Breast epithelium (tissue), 4 donors: Measurements from ENCODE around the gene KRTAP10-9. TPM values are rescaled to one million over a fixed set of nuclear protein-coding genes. Genes with fewer than 3 reads are reported as not detected.
"Not testable (repeated sequence)": the region's sequence is repeated elsewhere in the genome, so short reads cannot be mapped to it uniquely, and the experiment has no call there.

ENCODE experiments used
- DNase-seq, 2 donors: peaks; one replicate each; pipeline ENCODE4 v3.0.0-alpha.2; 2019; ENCODE audit warnings: low spot score in 2 of 2
- H3K27ac ChIP-seq, 2 donors: fragments of 200-600 bp; sonication (generic) in 1 of 2; one replicate each; pipeline ENCODE4 v1.5.1; 2016 to 2019; ENCODE audit warnings: mild to moderate bottlenecking in 1 of 2
- H3K27me3 ChIP-seq, 2 donors: fragments of 200-600 bp; sonication (generic) in 1 of 2; one replicate each; pipeline versions ENCODE4 v1.5.1 to v1.6.0; 2017 to 2019; ENCODE audit warnings: control low read depth in 1 of 2, mild to moderate bottlenecking in 1 of 2
- H3K36me3 ChIP-seq: fragments of 200-600 bp; one replicate; pipeline ENCODE4 v1.5.1; 2019
- H3K4me1 ChIP-seq, 2 donors: fragments of 200-600 bp; sonication (generic); one replicate each; pipeline ENCODE4 v1.5.1; 2016 to 2019; ENCODE audit warnings: control low read depth in 1 of 2
- H3K4me3 ChIP-seq, 3 donors: fragments of 200-600 bp; sonication (generic); 1 replicate in 2 of 3; 2 replicates in 1 of 3; pipeline ENCODE4 v1.5.1; 2016 to 2019; ENCODE audit warnings: mild to moderate bottlenecking in 3 of 3, moderate library complexity in 2 of 3
- H3K9me3 ChIP-seq, 2 donors: fragments of 200-600 bp; sonication (generic) in 1 of 2; one replicate each; pipeline ENCODE4 v1.5.1; 2016 to 2019; ENCODE audit warnings: control low read depth in 1 of 2
- CTCF ChIP-seq, 3 donors: fragments of 450-650 bp; IDR thresholded peaks; one replicate each; pipeline ENCODE4 v1.5.1; 2016 to 2017; ENCODE audit warnings: antibody characterized with exemption in 3 of 3, mild to moderate bottlenecking in 3 of 3, moderate library complexity in 3 of 3
- POLR2A ChIP-seq: fragments of 450-650 bp; IDR thresholded peaks from one replicate; pipeline ENCODE4 v1.6.1; 2016; ENCODE audit warnings: antibody characterized with exemption, mild to moderate bottlenecking, moderate library complexity
- POLR2AphosphoS5 ChIP-seq, 3 donors: sonication (generic); formaldehyde crosslinking; IDR thresholded peaks; one replicate each; pipeline ENCODE4 v1.6.1; 2017; ENCODE audit warnings: antibody characterized with exemption in 3 of 3
- intact Hi-C: fragments of 100-400 bp; cut with DNase I; formaldehyde crosslinking; loops from one replicate; pipeline ENCODE4 v1.15.1; 2023; ENCODE audit warnings: low total_unique reads
- total RNA-seq, 3 donors: library from RNA; depleted of rRNA; stranded (reverse); fragments of >200 nt; gene quantifications; one replicate each; pipeline ENCODE4 v1.1.0, GENCODE V29; 2016

The KRTAP10-9 gene
- total RNA-seq, 3 donors from 2014 or later = not detected

GRCh38 chr21:44609193-44609592, 17.7 kb upstream of the KRTAP10-9 start:
- H3K4me1 ChIP-seq = no peaks in the 10 kb centered on the region
- H3K27me3 ChIP-seq = peaks cover 0 to 13% of the 10 kb centered on the region in 2 donors
- no peak for DNase-seq
- peaks cover 29 to 38% of the 10 kb centered on the region in 2 donors for H3K9me3 ChIP-seq
- H3K27ac ChIP-seq = no peak overlapping the region
- intact Hi-C loops = no loop called here
- H3K36me3 ChIP-seq = no peaks in the 10 kb centered on the region
- TF ChIP-seq CTCF (IDR thresholded peaks at IDR 0.05) (no peak), POLR2AphosphoS5 (IDR thresholded peaks at IDR 0.05) (no peak), POLR2A (no peak)
- no peak overlapping the region for H3K4me3 ChIP-seq

GRCh38 chr21:44610157-44610843, 16.6 kb upstream of the KRTAP10-9 start:
- H3K36me3 ChIP-seq, DNase-seq, H3K4me1 ChIP-seq, H3K4me3 ChIP-seq, intact Hi-C loops, H3K27ac ChIP-seq: not testable (repeated sequence)
- Histone ChIP-seq H3K27me3 (peaks cover 0 to 22% of the 10 kb centered on the region in 2 donors), H3K9me3 (peaks cover 29 to 34% of the 10 kb centered on the region in 2 donors)

- Histone ChIP-seq H3K27ac (no peak overlapping the region), H3K27me3 (peaks cover 0 to 31% of the 10 kb centered on the region in 2 donors), H3K36me3 (no peaks in the 10 kb centered on the region), H3K4me1 (no peaks in the 10 kb centered on the region), H3K4me3 (no peak overlapping the region), H3K9me3 (peaks cover 29 to 34% of the 10 kb centered on the region in 2 donors)
- DNase-seq = no peak
- no peak for TF ChIP-seq POLR2AphosphoS5 (IDR thresholded peaks at IDR 0.05)
- intact Hi-C loops = no loop called here
Measured at GRCh38 chr21:44611551-44611950, 15.3 kb upstream of the KRTAP10-9 start.

- H3K27ac ChIP-seq = no peak within 1 kb of the TSS
- no peak for TF ChIP-seq CTCF (IDR thresholded peaks at IDR 0.05)
- TF ChIP-seq POLR2A = no peak
- DNase-seq = no peak
- no peaks in the 10 kb centered on the region for H3K36me3 ChIP-seq
- no peaks in the 10 kb centered on the region for H3K4me1 ChIP-seq
- intact Hi-C loops = no loop called here
- H3K4me3 ChIP-seq = no peak within 1 kb of the TSS
- H3K9me3 ChIP-seq = peaks cover 29 to 34% of the 10 kb centered on the region in 2 donors
- peaks cover 0 to 33% of the 10 kb centered on the region in 2 donors for H3K27me3 ChIP-seq
Measured at GRCh38 chr21:44612029-44612486, 14.8 kb upstream of the KRTAP10-9 start, which contains the start of gene KRTAP10-8. Gene KRTAP10-8 (plus strand): TSS chr21:44612079. CDS start chr21:44612101, 22 bp downstream.

GRCh38 chr21:44612669-44613229, 14.1 kb upstream of the KRTAP10-9 start:
- TF ChIP-seq POLR2AphosphoS5 (IDR thresholded peaks at IDR 0.05) = no peak
- TF ChIP-seq CTCF (IDR thresholded peaks at IDR 0.05) = no peak
- no peak for TF ChIP-seq POLR2A
- no peaks in the 10 kb centered on the region for H3K4me1 ChIP-seq
- no peaks in the 10 kb centered on the region for H3K36me3 ChIP-seq
- H3K27ac ChIP-seq = no peak overlapping the region
- DNase-seq = no peak
- intact Hi-C loops = no loop called here
- H3K4me3 ChIP-seq = no peak overlapping the region
- H3K9me3 ChIP-seq = peaks cover 29 to 34% of the 10 kb centered on the region in 2 donors
- peaks cover 0 to 33% of the 10 kb centered on the region in 2 donors for H3K27me3 ChIP-seq

- DNase-seq = no peak
- H3K4me1 ChIP-seq = no peaks in the 10 kb centered on the region
- peaks cover 0 to 34% of the 10 kb centered on the region in 2 donors for H3K27me3 ChIP-seq
- H3K36me3 ChIP-seq = no peaks in the 10 kb centered on the region
- intact Hi-C loops = no loop called here
- H3K4me3 ChIP-seq = no peak overlapping the region
- H3K27ac ChIP-seq = no peak overlapping the region
- H3K9me3 ChIP-seq = peaks cover 29 to 34% of the 10 kb centered on the region in 2 donors
- TF ChIP-seq POLR2AphosphoS5 (IDR thresholded peaks at IDR 0.05) = no peak
- TF ChIP-seq POLR2A = no peak
- TF ChIP-seq CTCF (IDR thresholded peaks at IDR 0.05) = no peak
Measured at GRCh38 chr21:44613386-44614155, 13.3 kb upstream of the KRTAP10-9 start.
